Measurements from ENCODE around the gene PSAP. TPM values are rescaled to one million over a fixed set of nuclear protein-coding genes. Genes with fewer than 3 reads are reported as not detected.
A peak's percentile ranks its signal among the peaks of the same experiment; 100 is the strongest.
"Not testable (repeated sequence)": the region's sequence is repeated elsewhere in the genome, so short reads cannot be mapped to it uniquely, and the experiment has no call there.

PSAP gene
- total RNA-seq, 2 experiments from 2014 or later, result 112 to 113 TPM

- ATAC-seq, result no peak
Observed at GRCh38 chr10:71868192-71868697, 17.2 kb upstream of the PSAP start.

GRCh38 chr10:71865561-71866041 lies 14.6 kb upstream of the PSAP start:
- no peak overlapping the region for H3K4me3 Mint-ChIP-seq

More at GRCh38 chr10:71868192-71868697, 17.2 kb upstream of the PSAP start:
- Mint-ChIP-seq H3K9me3 (ENCODE audit: insufficient read depth) (no peaks in the 10 kb centered on the region), H3K27me3 (ENCODE audit: low read depth) (no peaks in the 10 kb centered on the region), H3K27ac (no peak overlapping the region), H3K4me1 (ENCODE audit: low read depth) (peaks cover 11% of the 10 kb centered on the region), H3K4me3 (no peak overlapping the region), H3K36me3 (ENCODE audit: low read depth) (no peaks in the 10 kb centered on the region)
- no peak for DNase-seq
- ChIA-PET CTCF (no interaction called here), POLR2A (no interaction called here)

GRCh38 chr10:71864911-71865361 lies 13.9 kb upstream of the PSAP start:
- no peaks in the 10 kb centered on the region for H3K27me3 Mint-ChIP-seq (ENCODE audit: low read depth)
- peaks cover 8% of the 10 kb centered on the region for H3K4me1 Mint-ChIP-seq (ENCODE audit: low read depth)
- no peaks in the 10 kb centered on the region for H3K36me3 Mint-ChIP-seq (ENCODE audit: low read depth)
- ChIA-PET POLR2A (no interaction called here), CTCF (no interaction called here)
- no peak overlapping the region for H3K4me3 Mint-ChIP-seq
- no peak overlapping the region for H3K27ac Mint-ChIP-seq
- no peak for DNase-seq
- H3K9me3 Mint-ChIP-seq (ENCODE audit: insufficient read depth), result no peaks in the 10 kb centered on the region
- ATAC-seq, result no peak

More at GRCh38 chr10:71865561-71866041, 14.6 kb upstream of the PSAP start:
- H3K36me3 Mint-ChIP-seq (ENCODE audit: low read depth), result no peaks in the 10 kb centered on the region
- POLR2A ChIA-PET, result no interaction called here
- no peak overlapping the region for H3K27ac Mint-ChIP-seq
- ATAC-seq (no peak), DNase-seq (no peak)
- H3K4me1 Mint-ChIP-seq (ENCODE audit: low read depth), result peaks cover 8% of the 10 kb centered on the region
- H3K27me3 Mint-ChIP-seq (ENCODE audit: low read depth), result no peaks in the 10 kb centered on the region
- CTCF ChIA-PET, result no interaction called here
- H3K9me3 Mint-ChIP-seq (ENCODE audit: insufficient read depth), result no peaks in the 10 kb centered on the region

GRCh38 chr10:71863203-71863602 lies 12.2 kb upstream of the PSAP start:
- H3K9me3 Mint-ChIP-seq (ENCODE audit: insufficient read depth), result no peaks in the 10 kb centered on the region
- no peaks in the 10 kb centered on the region for H3K36me3 Mint-ChIP-seq (ENCODE audit: low read depth)
- DNase-seq (no peak), ATAC-seq (no peak)
- H3K27me3 Mint-ChIP-seq (ENCODE audit: low read depth), result no peaks in the 10 kb centered on the region
- CTCF ChIA-PET, result no interaction called here
- no peak overlapping the region for H3K27ac Mint-ChIP-seq
- POLR2A ChIA-PET, result no interaction called here
- H3K4me3 Mint-ChIP-seq, result no peak overlapping the region
- H3K4me1 Mint-ChIP-seq (ENCODE audit: low read depth), result peaks cover 6% of the 10 kb centered on the region

- Mint-ChIP-seq H3K4me3 (no peak overlapping the region), H3K9me3 (ENCODE audit: insufficient read depth) (no peaks in the 10 kb centered on the region), H3K27me3 (ENCODE audit: low read depth) (peaks cover 2% of the 10 kb centered on the region), H3K36me3 (ENCODE audit: low read depth) (no peaks in the 10 kb centered on the region), H3K27ac (no peak overlapping the region), H3K4me1 (ENCODE audit: low read depth) (no peaks in the 10 kb centered on the region)
- ATAC-seq, result peak; percentile 30
- DNase-seq, result no peak
- ChIA-PET CTCF (interaction anchor here (1.0 to 1.2 kb wide), 2 partner anchors 35 to 188 kb away, joined by 3 to 6 read pairs; no protein-coding TSS in a partner anchor), POLR2A (no interaction called here)
Observed at GRCh38 chr10:71860243-71861029, 9.4 kb upstream of the PSAP start.

GRCh38 chr10:71857934-71858890 lies 7.2 kb upstream of the PSAP start:
- H3K27me3 Mint-ChIP-seq (ENCODE audit: low read depth), result peaks cover 2% of the 10 kb centered on the region
- H3K9me3 Mint-ChIP-seq (ENCODE audit: insufficient read depth), result no peaks in the 10 kb centered on the region
- no peak overlapping the region for H3K4me3 Mint-ChIP-seq
- no peaks in the 10 kb centered on the region for H3K4me1 Mint-ChIP-seq (ENCODE audit: low read depth)
- H3K27ac Mint-ChIP-seq, result no peak overlapping the region
- ATAC-seq (no peak), DNase-seq (no peak)
- ChIA-PET POLR2A (interaction anchor here (1.5 kb wide), 1 partner anchor 8 kb away, joined by 4 read pairs; the partner anchor contains the start of gene PSAP), CTCF (interaction anchor here (1.4 kb wide), 1 partner anchor 38 kb away, joined by 3 read pairs; no protein-coding TSS in a partner anchor)
- no peaks in the 10 kb centered on the region for H3K36me3 Mint-ChIP-seq (ENCODE audit: low read depth)

- ATAC-seq (no peak), DNase-seq (no peak)
- H3K36me3 Mint-ChIP-seq (ENCODE audit: low read depth), result no peaks in the 10 kb centered on the region
- H3K4me1 Mint-ChIP-seq (ENCODE audit: low read depth), result peaks cover 5% of the 10 kb centered on the region
- no peak overlapping the region for H3K27ac Mint-ChIP-seq
- peaks cover 2% of the 10 kb centered on the region for H3K27me3 Mint-ChIP-seq (ENCODE audit: low read depth)
- H3K9me3 Mint-ChIP-seq (ENCODE audit: insufficient read depth), result no peaks in the 10 kb centered on the region
- ChIA-PET CTCF (no interaction called here), POLR2A (no interaction called here)
- no peak overlapping the region for H3K4me3 Mint-ChIP-seq
Observed at GRCh38 chr10:71856619-71857018, 5.6 kb upstream of the PSAP start.

- Mint-ChIP-seq H3K9me3 (ENCODE audit: insufficient read depth) (no peaks in the 10 kb centered on the region), H3K4me1 (ENCODE audit: low read depth) (peaks cover 24% of the 10 kb centered on the region), H3K27ac (no peak overlapping the region), H3K27me3 (ENCODE audit: low read depth) (peaks cover 2% of the 10 kb centered on the region), H3K4me3 (no peak overlapping the region), H3K36me3 (ENCODE audit: low read depth) (peaks cover 6% of the 10 kb centered on the region)
- DNase-seq (no peak), ATAC-seq (no peak)
- ChIA-PET POLR2A (interaction anchor here (1.3 kb wide), 1 partner anchor 81 kb away, joined by 4 read pairs; the partner anchor contains the start of gene VSIR), CTCF (interaction anchor here (1.5 to 2.9 kb wide), 2 partner anchors 42 to 195 kb away, joined by 3 to 19 read pairs; no protein-coding TSS in a partner anchor)
Observed at GRCh38 chr10:71854031-71854430, 3.0 kb upstream of the PSAP start.

GRCh38 chr10:71852355-71852937 lies 1.4 kb upstream of the PSAP start:
- peaks cover 2% of the 10 kb centered on the region for H3K27me3 Mint-ChIP-seq (ENCODE audit: low read depth)
- ATAC-seq (no peak), DNase-seq (no peak)
- H3K4me1 Mint-ChIP-seq (ENCODE audit: low read depth), result peaks cover 38% of the 10 kb centered on the region
- H3K36me3 Mint-ChIP-seq (ENCODE audit: low read depth), result peaks cover 6% of the 10 kb centered on the region
- no peak overlapping the region for H3K4me3 Mint-ChIP-seq
- ChIA-PET CTCF (interaction anchor here (1.6 to 2.9 kb wide), 2 partner anchors 43 to 196 kb away, joined by 3 to 19 read pairs; no protein-coding TSS in a partner anchor), POLR2A (interaction anchor here (1.0 kb wide), 1 partner anchor 233 kb away, joined by 3 read pairs; no protein-coding TSS in a partner anchor)
- H3K27ac Mint-ChIP-seq, result no peak overlapping the region
- no peaks in the 10 kb centered on the region for H3K9me3 Mint-ChIP-seq (ENCODE audit: insufficient read depth)

GRCh38 chr10:71851465-71852095 lies 529 bp upstream of the PSAP start:
- not testable (repeated sequence) for H3K27me3 Mint-ChIP-seq (ENCODE audit: low read depth); DNase-seq; ATAC-seq; H3K36me3 Mint-ChIP-seq (ENCODE audit: low read depth); H3K9me3 Mint-ChIP-seq (ENCODE audit: insufficient read depth)
- Mint-ChIP-seq H3K4me3 (peak overlapping the region; percentile 91), H3K27ac (peak overlapping the region; percentile 73), H3K4me1 (ENCODE audit: low read depth) (peaks cover 43% of the 10 kb centered on the region)
- ChIA-PET POLR2A (interaction anchor here (1.3 to 1.9 kb wide), 2 partner anchors 14 to 27 kb away, joined by 3 to 6 read pairs; no protein-coding TSS in a partner anchor), CTCF (interaction anchor here (0.9 to 3.1 kb wide), 8 partner anchors 11 to 475 kb away, joined by 3 to 20 read pairs (median 3); no protein-coding TSS in a partner anchor)

Measured in activated CD8-positive, alpha-beta T cell treated with anti-CD3 and anti-CD28 coated beads, Interleukin-2, amount 10 ng/mL, durations not matched to agents 7 days and 5 days (primary cell).